ENCODE measurements around the gene KRT15.

Gene KRT15

GRCh38 chr17:41476866-41477815 is 41.5 kb downstream of the KRT15 start:
- no peak for DNase-seq

GRCh38 chr17:41475421-41475820 is 43.3 kb downstream of the KRT15 start:
- DNase-seq: no peak

- DNase-seq: no peak
These were observed 43.8 kb downstream of the KRT15 start for GRCh38 chr17:41474863-41475262.

GRCh38 chr17:41468346-41468745 is 50.3 kb downstream of the KRT15 start:
- no peak for DNase-seq

GRCh38 chr17:41467561-41467960 is 51.1 kb downstream of the KRT15 start:
- no peak for DNase-seq

- no peak for DNase-seq
These were observed 51.7 kb downstream of the KRT15 start, which contains the start of gene KRT32 for GRCh38 chr17:41466988-41467387. Gene KRT32, minus strand, starts transcription at chr17:41467386. Its CDS starts 61 bp downstream, at chr17:41467325.

GRCh38 chr17:41464682-41465081 is 54.0 kb downstream of the KRT15 start:
- no peak for DNase-seq

GRCh38 chr17:41464173-41464572 is 54.5 kb downstream of the KRT15 start:
- DNase-seq: no peak

- no peak for DNase-seq
These were observed 54.9 kb downstream of the KRT15 start for GRCh38 chr17:41463746-41464145.

Data from activated CD4-positive, CD25-positive, alpha-beta regulatory T cell (primary cell).